T-cell (primary cell): Measurements from ENCODE around the gene P4HTM. TPM values are rescaled to one million over a fixed set of nuclear protein-coding genes. Genes with fewer than 3 reads are reported as not detected.

Experiments used
- ATAC-seq, 4 experiments: fragments of 200-7000 bp in 3 of 4; fragments of 150-1000 bp in 1 of 4; cut with Tn5 transposase; replicated peaks in 1 of 4; 1 replicate in 3 of 4; 2 replicates in 1 of 4; pipeline ENCODE4 v1.10.0; 2021; ENCODE audit warnings: moderate library complexity in 3 of 4, mild to moderate bottlenecking in 2 of 4, moderate number of reproducible peaks in 1 of 4
- CTCF ChIA-PET, 2 donors: fragments of 300-600 bp; sonication (Branson Sonifier 250); formaldehyde crosslinking; loops; one replicate each; lab custom pipeline; 2022; ENCODE audit warnings: antibody characterized with exemption in 2 of 2; lab: Charles Lee
- POLR2A ChIA-PET, 2 donors: fragments of 300-600 bp; sonication (Branson Sonifier 250); formaldehyde crosslinking; loops; one replicate each; lab custom pipeline; 2022; ENCODE audit warnings: antibody characterized with exemption in 2 of 2; lab: Charles Lee
- DNase-seq, 35 experiments: peaks; one replicate each; pipeline versions ENCODE4 v3.0.0 to v3.0.0-alpha.2; 2013 to 2023
- H3K27ac ChIP-seq: one replicate; pipeline ENCODE4 v1.5.1; 2013; ENCODE audit warnings: low read length
- H3K27me3 ChIP-seq, 2 experiments: replicated peaks in 1 of 2; 1 replicate in 1 of 2; 2 replicates in 1 of 2; pipeline versions ENCODE4 v1.6.1 to v1.7.0; 2013; ENCODE audit warnings: low read length in 1 of 2, mixed read lengths in 1 of 2; ENCODE audit not compliant: control insufficient read depth in 2 of 2, insufficient read depth in 2 of 2; ENCODE audit errors: extremely low read depth in 1 of 2
- H3K36me3 ChIP-seq, 2 donors: 1 replicate in 1 of 2; 2 replicates in 1 of 2; pipeline versions ENCODE4 v1.6.1 to v1.7.0; 2013; ENCODE audit warnings: low read length in 1 of 2; ENCODE audit not compliant: control insufficient read depth in 2 of 2, insufficient read depth in 1 of 2; ENCODE audit errors: extremely low read depth in 1 of 2
- H3K4me1 ChIP-seq, 2 experiments: 1 replicate in 1 of 2; 2 replicates in 1 of 2; pipeline versions ENCODE4 v1.6.1 to v1.7.0; 2013; ENCODE audit warnings: low read length in 2 of 2, mixed read lengths in 1 of 2; ENCODE audit not compliant: insufficient read depth in 2 of 2, control insufficient read depth in 1 of 2; ENCODE audit errors: extremely low read depth in 1 of 2
- H3K4me3 ChIP-seq, 2 donors: 1 replicate in 1 of 2; 2 replicates in 1 of 2; pipeline versions ENCODE4 v1.5.1 to v1.7.0; 2013; ENCODE audit warnings: mild to moderate bottlenecking in 2 of 2, low read length in 1 of 2, moderate library complexity in 1 of 2; ENCODE audit not compliant: control insufficient read depth in 1 of 2; ENCODE audit errors: extremely low read depth in 1 of 2
- H3K9me3 ChIP-seq: 2 replicates; pipeline ENCODE4 v1.7.0; 2013
- H3K27ac Mint-ChIP-seq, 2 donors: one replicate each; pipeline ENCODE4 v1.8.0; 2020 to 2021; ENCODE audit warnings: mild to moderate bottlenecking in 2 of 2, mixed read lengths in 2 of 2
- H3K27me3 Mint-ChIP-seq, 2 donors: one replicate each; pipeline ENCODE4 v1.8.0; 2021 to 2022; ENCODE audit warnings: mixed read lengths in 2 of 2
- H3K36me3 Mint-ChIP-seq: one replicate; pipeline ENCODE4 v1.8.0; 2021; ENCODE audit warnings: mixed read lengths
- H3K4me1 Mint-ChIP-seq, 3 donors: one replicate each; pipeline ENCODE4 v1.8.0; 2020 to 2022; ENCODE audit warnings: mixed read lengths in 3 of 3, mild to moderate bottlenecking in 1 of 3
- H3K4me3 Mint-ChIP-seq, 3 donors: one replicate each; pipeline ENCODE4 v1.8.0; 2020 to 2022; ENCODE audit warnings: mild to moderate bottlenecking in 3 of 3, mixed read lengths in 3 of 3, moderate library complexity in 3 of 3
- H3K9me3 Mint-ChIP-seq, 3 donors: one replicate each; pipeline ENCODE4 v1.8.0; 2020 to 2022; ENCODE audit warnings: mixed read lengths in 3 of 3
- WGBS: methylation state at CpG from one replicate; pipeline ENCODE4 v1.1.5; 2013; ENCODE audit warnings: missing lambda C conversion rate; ENCODE audit not compliant: insufficient coverage; 5-methylcytosine and 5-hydroxymethylcytosine counted together
- total RNA-seq, 35 experiments: library from RNA in 6 of 35; stranded (reverse) in 6 of 35; fragments of 120-200 nt in 1 of 35; gene quantifications; one replicate each; pipeline versions ENCODE4 v1.2.1 to v1.2.4 and lab custom pipeline; 2013 to 2026

The P4HTM gene
- total RNA-seq, 5 donors from 2014 or later (not counting 1 experiment from before 2014, with no cell fraction given) = 40.4 to 79.0 (median 73.6) TPM

- CTCF ChIA-PET = no interaction called here
- Mint-ChIP-seq H3K27ac (peak overlapping the region; percentile 91 to 93), H3K36me3 (peaks cover 36% of the 10 kb centered on the region), H3K9me3 (no peaks in the 10 kb centered on the region), H3K4me3 (peak overlapping the region in 2 of 3 donors; percentile 3 to 89), H3K4me1 (peaks cover 47 to 55% (median 55%) of the 10 kb centered on the region in 3 donors), H3K27me3 (no peaks in the 10 kb centered on the region)
- Histone ChIP-seq H3K4me3 (no peak overlapping the region), H3K27me3 (no peaks in the 10 kb centered on the region), H3K27ac (peak overlapping the region; percentile 91), H3K4me1 (peaks cover 13 to 30% of the 10 kb centered on the region in 2 experiments), H3K9me3 (no peaks in the 10 kb centered on the region), H3K36me3 (peaks cover 15 to 69% of the 10 kb centered on the region in 2 donors)
- WGBS = 98% methylated on average over 7 of the region's 9 CpGs
- DNase-seq = peak in 1 of 35 experiments; percentile 9
- POLR2A ChIA-PET = no interaction called here
- no peak for ATAC-seq
Observed at GRCh38 chr3:49027634-49028033, 37.6 kb downstream of the P4HTM start.

- no peaks in the 10 kb centered on the region for H3K27me3 Mint-ChIP-seq
- H3K36me3 Mint-ChIP-seq = peaks cover 32% of the 10 kb centered on the region
- peak in 1 of 35 experiments; percentile 22 for DNase-seq
- no peaks in the 10 kb centered on the region for H3K9me3 Mint-ChIP-seq
- WGBS = no CpG with 5 or more reads among the region's 4 CpGs
- no peak for ATAC-seq
- Histone ChIP-seq H3K4me1 (peaks cover 7 to 24% of the 10 kb centered on the region in 2 experiments), H3K4me3 (peak overlapping the region; percentile 79 to 81), H3K36me3 (peaks cover 20 to 72% of the 10 kb centered on the region in 2 donors), H3K27me3 (no peaks in the 10 kb centered on the region), H3K9me3 (no peaks in the 10 kb centered on the region), H3K27ac (peak overlapping the region; percentile 91)
- CTCF ChIA-PET = interaction anchor here (1.5 to 1.9 kb wide), 3 partner anchors 22 to 41 kb away, joined by 4 to 26 read pairs (median 23); partner anchors contain the start of gene WDR6 (in 1 of the 2)
- H3K4me3 Mint-ChIP-seq = peak overlapping the region; percentile 84 to 91 (median 89)
- peaks cover 41 to 49% (median 48%) of the 10 kb centered on the region in 3 donors for H3K4me1 Mint-ChIP-seq
- POLR2A ChIA-PET = interaction anchor here (0.6 kb wide), 2 partner anchors 14 to 265 kb away, joined by 3 to 4 read pairs; no protein-coding TSS in a partner anchor
- peak overlapping the region; percentile 91 to 93 for H3K27ac Mint-ChIP-seq
Observed at GRCh38 chr3:49028298-49028672, 38.2 kb downstream of the P4HTM start.

GRCh38 chr3:49028673-49029562, 38.9 kb downstream of the P4HTM start, which contains the start of gene IMPDH2:
IMPDH2 (minus strand) TSS chr3:49029398; CDS start chr3:49029350, 48 bp downstream.
- DNase-seq (peak; percentile 82 to 98 (median 90)), ATAC-seq (peak; percentile 94 to 98 (median 96))
- under 1% methylated on average over 49 of the region's 55 CpGs for WGBS
- peak within 1 kb of the TSS; percentile 84 to 91 (median 89) for H3K4me3 Mint-ChIP-seq
- H3K27ac Mint-ChIP-seq = peak within 1 kb of the TSS; percentile 91 to 93
- H3K4me1 ChIP-seq = peaks cover 7 to 20% of the 10 kb centered on the region in 2 experiments
- ChIA-PET CTCF (interaction anchor here (0.5 to 1.9 kb wide), 9 partner anchors 9 to 420 kb away, joined by 3 to 26 read pairs (median 4); partner anchors contain the start of genes USP19 (in 1 of the 2) and WDR6 (in 1 of the 2)), POLR2A (interaction anchor here (0.5 to 1.2 kb wide), 13 partner anchors 8 to 375 kb away, joined by 3 to 9 read pairs (median 4); partner anchors contain the start of genes QRICH1 (in 1 of the 2) and WDR6 (in 1 of the 2))
- no peaks in the 10 kb centered on the region for H3K9me3 Mint-ChIP-seq
- H3K4me3 ChIP-seq = peak within 1 kb of the TSS; percentile 79 to 81
- H3K27me3 ChIP-seq = no peaks in the 10 kb centered on the region
- H3K9me3 ChIP-seq = no peaks in the 10 kb centered on the region
- H3K36me3 ChIP-seq = peaks cover 20 to 68% of the 10 kb centered on the region in 2 donors
- H3K4me1 Mint-ChIP-seq = peaks cover 35 to 44% (median 43%) of the 10 kb centered on the region in 3 donors
- no peaks in the 10 kb centered on the region for H3K27me3 Mint-ChIP-seq
- H3K36me3 Mint-ChIP-seq = peaks cover 31% of the 10 kb centered on the region
- peak within 1 kb of the TSS; percentile 91 for H3K27ac ChIP-seq

GRCh38 chr3:49029563-49029884, 39.5 kb downstream of the P4HTM start:
- peaks cover 19 to 67% of the 10 kb centered on the region in 2 donors for H3K36me3 ChIP-seq
- Mint-ChIP-seq H3K9me3 (no peaks in the 10 kb centered on the region), H3K36me3 (peaks cover 30% of the 10 kb centered on the region), H3K4me1 (peaks cover 31 to 39% (median 37%) of the 10 kb centered on the region in 3 donors), H3K4me3 (peak overlapping the region; percentile 84 to 91 (median 89)), H3K27me3 (no peaks in the 10 kb centered on the region), H3K27ac (peak overlapping the region; percentile 91 to 93)
- H3K4me3 ChIP-seq = peak overlapping the region in 1 of 2 donors; percentile 81
- peaks cover 7 to 20% of the 10 kb centered on the region in 2 experiments for H3K4me1 ChIP-seq
- H3K9me3 ChIP-seq = no peaks in the 10 kb centered on the region
- POLR2A ChIA-PET = interaction anchor here (0.5 to 1.2 kb wide), 11 partner anchors 9 to 374 kb away, joined by 3 to 9 read pairs (median 4); partner anchors contain the start of genes QRICH1 (in 1 of the 2) and WDR6 (in 1 of the 2)
- CTCF ChIA-PET = interaction anchor here (0.5 to 1.9 kb wide), 9 partner anchors 8 to 419 kb away, joined by 3 to 26 read pairs (median 4); partner anchors contain the start of genes USP19 (in 1 of the 2) and WDR6 (in 1 of the 2)
- peak overlapping the region; percentile 91 for H3K27ac ChIP-seq
- DNase-seq = no peak
- no peak for ATAC-seq
- 0% methylated on average over 2 of the region's 7 CpGs for WGBS
- H3K27me3 ChIP-seq = no peaks in the 10 kb centered on the region

- peak in 1 of 35 experiments; percentile 11 for DNase-seq
- peak overlapping the region; percentile 91 for H3K27ac ChIP-seq
Observed at GRCh38 chr3:49030321-49030720, 40.3 kb downstream of the P4HTM start.

More at GRCh38 chr3:49030321-49030720, 40.3 kb downstream of the P4HTM start:
- Mint-ChIP-seq H3K9me3 (no peaks in the 10 kb centered on the region), H3K4me3 (no peak overlapping the region), H3K27me3 (no peaks in the 10 kb centered on the region), H3K36me3 (peaks cover 24% of the 10 kb centered on the region), H3K27ac (peak overlapping the region in 1 of 2 donors; percentile 61), H3K4me1 (peaks cover 27 to 36% (median 30%) of the 10 kb centered on the region in 3 donors)
- POLR2A ChIA-PET = interaction anchor here in 1 of 2 donors (0.6 kb wide), 1 partner anchor 429 kb away, joined by 6 read pairs; no protein-coding TSS in a partner anchor
- no peaks in the 10 kb centered on the region for H3K9me3 ChIP-seq
- H3K27me3 ChIP-seq = no peaks in the 10 kb centered on the region
- no peak for ATAC-seq
- 100% methylated on average over 1 of the region's 6 CpGs for WGBS
- H3K4me1 ChIP-seq = peaks cover 7 to 20% of the 10 kb centered on the region in 2 experiments
- H3K4me3 ChIP-seq = no peak overlapping the region
- CTCF ChIA-PET = no interaction called here
- H3K36me3 ChIP-seq = peaks cover 18 to 67% of the 10 kb centered on the region in 2 donors
